Glutamatergic neuron (in vitro differentiated cells): Measurements from ENCODE around the gene NOVA2. TPM values are rescaled to one million over a fixed set of nuclear protein-coding genes. Genes with fewer than 3 reads are reported as not detected.
A peak's percentile ranks its signal among the peaks of the same experiment; 100 is the strongest.

Experiments used
- DNase-seq: peaks from one replicate; pipeline ENCODE4 v3.0.0; 2022
- H3K27ac Mint-ChIP-seq: one replicate; pipeline ENCODE4 v1.8.0; 2020; ENCODE audit warnings: mild to moderate bottlenecking, mixed read lengths, inconsistent platforms; ENCODE audit not compliant: unreplicated experiment
- H3K27me3 Mint-ChIP-seq: one replicate; pipeline ENCODE4 v1.8.0; 2020; ENCODE audit warnings: mild to moderate bottlenecking, moderate library complexity, mixed read lengths, inconsistent platforms; ENCODE audit not compliant: unreplicated experiment
- H3K36me3 Mint-ChIP-seq: one replicate; pipeline ENCODE4 v1.8.0; 2020; ENCODE audit warnings: mild to moderate bottlenecking, mixed read lengths, inconsistent platforms; ENCODE audit not compliant: unreplicated experiment
- H3K4me1 Mint-ChIP-seq: one replicate; pipeline ENCODE4 v1.8.0; 2020; ENCODE audit warnings: mild to moderate bottlenecking, low read depth, mixed read lengths, inconsistent platforms; ENCODE audit not compliant: unreplicated experiment
- H3K4me3 Mint-ChIP-seq: one replicate; pipeline ENCODE4 v1.8.0; 2020; ENCODE audit warnings: mild to moderate bottlenecking, mixed read lengths, inconsistent platforms; ENCODE audit not compliant: unreplicated experiment
- H3K9me3 Mint-ChIP-seq: one replicate; pipeline ENCODE4 v1.8.0; 2020; ENCODE audit warnings: mild to moderate bottlenecking, moderate library complexity, mixed read lengths, inconsistent platforms; ENCODE audit not compliant: unreplicated experiment
- CTCF ChIP-seq: fragments of 200-600 bp; sonication (generic); IDR thresholded peaks from one replicate; pipeline ENCODE4 v1.5.0; 2021; ENCODE audit not compliant: partially characterized antibody, unreplicated experiment
- long read RNA-seq: library from polyadenylated mRNA; unstranded; transcript quantifications from one replicate; pipeline ENCODE4 v2.0.0, GENCODE V29; 2020; ENCODE audit not compliant: unreplicated experiment
- total RNA-seq: library from RNA; stranded (reverse); fragmentation: NEBNext Ultra II Directional; extraction: Animal tissue kit (Norgen Biotek cat#: 25700); gene quantifications from one replicate; pipeline ENCODE4 v1.2.1, GENCODE V29; 2021; ENCODE audit not compliant: unreplicated experiment

Gene NOVA2
- 163 TPM for total RNA-seq
- long read RNA-seq, partial matches to known transcripts = 0 of 3 reads
- long read RNA-seq, other reads (novel, unspliced or antisense) = 2 of 3 reads

GRCh38 chr19:45973553-45974338, at the start of gene NOVA2:
NOVA2 (minus strand) TSS chr19:45973865; CDS start chr19:45973351, 514 bp downstream.
- Mint-ChIP-seq H3K4me1 (peaks cover 31% of the 10 kb centered on the region), H3K4me3 (peak within 1 kb of the TSS; percentile 99), H3K36me3 (peaks cover 10% of the 10 kb centered on the region), H3K9me3 (peaks cover 20% of the 10 kb centered on the region), H3K27me3 (peaks cover 25% of the 10 kb centered on the region), H3K27ac (peak within 1 kb of the TSS; percentile 91)
- peak; percentile 99 for DNase-seq
- TF ChIP-seq CTCF = no peak

- H3K9me3 Mint-ChIP-seq = peaks cover 4% of the 10 kb centered on the region
- no peak for DNase-seq
- no peak overlapping the region for H3K4me3 Mint-ChIP-seq
- H3K36me3 Mint-ChIP-seq = peaks cover 18% of the 10 kb centered on the region
- no peak for TF ChIP-seq CTCF
- peaks cover 4% of the 10 kb centered on the region for H3K27me3 Mint-ChIP-seq
- H3K27ac Mint-ChIP-seq = no peak overlapping the region
- peaks cover 10% of the 10 kb centered on the region for H3K4me1 Mint-ChIP-seq
Observed at GRCh38 chr19:46023311-46023779, 49.7 kb upstream of the NOVA2 start.

- no peak within 1 kb of the TSS for H3K27ac Mint-ChIP-seq
- H3K27me3 Mint-ChIP-seq = peaks cover 4% of the 10 kb centered on the region
- DNase-seq = no peak
- H3K4me1 Mint-ChIP-seq = peaks cover 10% of the 10 kb centered on the region
- peaks cover 18% of the 10 kb centered on the region for H3K36me3 Mint-ChIP-seq
- peaks cover 4% of the 10 kb centered on the region for H3K9me3 Mint-ChIP-seq
- TF ChIP-seq CTCF = no peak
- no peak within 1 kb of the TSS for H3K4me3 Mint-ChIP-seq
Observed at GRCh38 chr19:46022431-46023310, 49.0 kb upstream of the NOVA2 start, which contains the start of gene PGLYRP1. PGLYRP1 (minus strand) TSS chr19:46023053; CDS start chr19:46023021, 32 bp downstream.

- Mint-ChIP-seq H3K27ac (no peak overlapping the region), H3K4me3 (no peak overlapping the region), H3K27me3 (peaks cover 7% of the 10 kb centered on the region), H3K4me1 (peaks cover 10% of the 10 kb centered on the region), H3K9me3 (peaks cover 4% of the 10 kb centered on the region), H3K36me3 (peaks cover 18% of the 10 kb centered on the region)
- DNase-seq = no peak
- no peak for TF ChIP-seq CTCF
Observed at GRCh38 chr19:46022061-46022430, 48.4 kb upstream of the NOVA2 start.
